ENCODE data around the gene GLUD2. TPM values are rescaled to one million over a fixed set of nuclear protein-coding genes. Genes with fewer than 3 reads are reported as not detected.
"Not testable (repeated sequence)": the region's sequence is repeated elsewhere in the genome, so short reads cannot be mapped to it uniquely, and the experiment has no call there.

GLUD2 gene
- total RNA-seq: 1 to 10 TPM in 2 of 4 donors, under 1 TPM in 2; 0.29 to 5.4 (median 1.1) TPM

DNA sequence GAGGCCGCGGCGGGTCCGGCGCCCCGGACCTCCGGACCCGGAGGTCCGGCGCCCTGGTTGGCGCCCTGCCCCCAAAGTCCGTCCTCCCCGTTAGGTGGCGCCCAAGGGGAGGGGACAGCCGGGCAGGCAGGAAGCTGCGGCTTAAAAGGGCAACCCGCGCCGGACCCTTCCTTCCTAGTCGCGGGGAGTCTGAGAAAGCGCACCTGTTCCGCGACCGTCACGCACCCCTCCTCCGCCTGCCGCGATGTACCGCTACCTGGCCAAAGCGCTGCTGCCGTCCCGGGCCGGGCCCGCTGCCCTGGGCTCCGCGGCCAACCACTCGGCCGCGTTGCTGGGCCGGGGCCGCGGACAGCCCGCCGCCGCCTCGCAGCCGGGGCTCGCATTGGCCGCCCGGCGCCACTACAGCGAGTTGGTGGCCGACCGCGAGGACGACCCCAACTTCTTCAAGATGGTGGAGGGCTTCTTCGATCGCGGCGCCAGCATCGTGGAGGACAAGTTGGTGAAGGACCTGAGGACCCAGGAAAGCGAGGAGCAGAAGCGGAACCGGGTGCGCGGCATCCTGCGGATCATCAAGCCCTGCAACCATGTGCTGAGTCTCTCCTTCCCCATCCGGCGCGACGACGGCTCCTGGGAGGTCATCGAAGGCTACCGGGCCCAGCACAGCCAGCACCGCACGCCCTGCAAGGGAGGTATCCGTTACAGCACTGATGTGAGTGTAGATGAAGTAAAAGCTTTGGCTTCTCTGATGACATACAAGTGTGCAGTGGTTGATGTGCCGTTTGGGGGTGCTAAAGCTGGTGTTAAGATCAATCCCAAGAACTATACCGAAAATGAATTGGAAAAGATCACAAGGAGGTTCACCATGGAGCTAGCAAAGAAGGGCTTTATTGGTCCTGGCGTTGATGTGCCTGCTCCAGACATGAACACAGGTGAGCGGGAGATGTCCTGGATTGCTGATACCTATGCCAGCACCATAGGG is at the start of gene GLUD2:
TSS of gene GLUD2 (plus strand) at position 170 of the 979 bp plus-strand sequence. CDS start at position 245, 75 bp downstream.
- H3K27ac ChIP-seq; H3K9me3 ChIP-seq; H3K36me3 ChIP-seq; H3K4me3 ChIP-seq; H3K4me1 ChIP-seq; intact Hi-C loops (cut with DNase I; ENCODE audit: low total_unique reads); H3K27me3 ChIP-seq; DNase-seq: not testable (repeated sequence)

GRCh38 chrX:120999413-120999812 is 48.0 kb upstream of the GLUD2 start:
- H3K4me1 ChIP-seq: no peaks in the 10 kb centered on the region
- no peaks in the 10 kb centered on the region for H3K9me3 ChIP-seq
- peaks cover 0 to 5% of the 10 kb centered on the region in 2 donors for H3K27me3 ChIP-seq
- intact Hi-C loops (cut with DNase I; ENCODE audit: low total_unique reads): no loop called here
- no peak for DNase-seq
- no peak overlapping the region for H3K4me3 ChIP-seq
- no peak for TF ChIP-seq POLR2A (IDR thresholded peaks at IDR 0.05)
- TF ChIP-seq, protein P1, sequence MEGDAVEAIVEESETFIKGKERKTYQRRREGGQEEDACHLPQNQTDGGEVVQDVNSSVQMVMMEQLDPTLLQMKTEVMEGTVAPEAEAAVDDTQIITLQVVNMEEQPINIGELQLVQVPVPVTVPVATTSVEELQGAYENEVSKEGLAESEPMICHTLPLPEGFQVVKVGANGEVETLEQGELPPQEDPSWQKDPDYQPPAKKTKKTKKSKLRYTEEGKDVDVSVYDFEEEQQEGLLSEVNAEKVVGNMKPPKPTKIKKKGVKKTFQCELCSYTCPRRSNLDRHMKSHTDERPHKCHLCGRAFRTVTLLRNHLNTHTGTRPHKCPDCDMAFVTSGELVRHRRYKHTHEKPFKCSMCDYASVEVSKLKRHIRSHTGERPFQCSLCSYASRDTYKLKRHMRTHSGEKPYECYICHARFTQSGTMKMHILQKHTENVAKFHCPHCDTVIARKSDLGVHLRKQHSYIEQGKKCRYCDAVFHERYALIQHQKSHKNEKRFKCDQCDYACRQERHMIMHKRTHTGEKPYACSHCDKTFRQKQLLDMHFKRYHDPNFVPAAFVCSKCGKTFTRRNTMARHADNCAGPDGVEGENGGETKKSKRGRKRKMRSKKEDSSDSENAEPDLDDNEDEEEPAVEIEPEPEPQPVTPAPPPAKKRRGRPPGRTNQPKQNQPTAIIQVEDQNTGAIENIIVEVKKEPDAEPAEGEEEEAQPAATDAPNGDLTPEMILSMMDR (IDR thresholded peaks at IDR 0.05): no peak
- H3K36me3 ChIP-seq: no peaks in the 10 kb centered on the region
- no peak overlapping the region for H3K27ac ChIP-seq

- intact Hi-C loops (cut with DNase I; ENCODE audit: low total_unique reads): no loop called here
- TF ChIP-seq POLR2A (IDR thresholded peaks at IDR 0.05): no peak
- TF ChIP-seq, protein P1 (IDR thresholded peaks at IDR 0.05): no peak
- no peak overlapping the region for H3K27ac ChIP-seq
- no peaks in the 10 kb centered on the region for H3K4me1 ChIP-seq
- peaks cover 0 to 5% of the 10 kb centered on the region in 2 donors for H3K27me3 ChIP-seq
- H3K36me3 ChIP-seq: no peaks in the 10 kb centered on the region
- no peaks in the 10 kb centered on the region for H3K9me3 ChIP-seq
- DNase-seq: no peak
- H3K4me3 ChIP-seq: no peak overlapping the region
These were observed 46.8 kb upstream of the GLUD2 start for GRCh38 chrX:121000589-121000988.

GRCh38 chrX:121008920-121009319 is 38.5 kb upstream of the GLUD2 start:
- intact Hi-C loops (cut with DNase I; ENCODE audit: low total_unique reads): no loop called here
- Histone ChIP-seq H3K27ac (no peak overlapping the region), H3K4me3 (no peak overlapping the region), H3K36me3 (no peaks in the 10 kb centered on the region), H3K4me1 (no peaks in the 10 kb centered on the region), H3K27me3 (no peaks in the 10 kb centered on the region), H3K9me3 (no peaks in the 10 kb centered on the region)
- TF ChIP-seq, protein P1 (IDR thresholded peaks at IDR 0.05): no peak
- no peak for TF ChIP-seq POLR2A (IDR thresholded peaks at IDR 0.05)
- no peak for DNase-seq

GRCh38 chrX:121009764-121010163 is 37.6 kb upstream of the GLUD2 start:
- Histone ChIP-seq H3K27me3 (no peaks in the 10 kb centered on the region), H3K4me1 (no peaks in the 10 kb centered on the region), H3K36me3 (no peaks in the 10 kb centered on the region), H3K9me3 (no peaks in the 10 kb centered on the region), H3K27ac (no peak overlapping the region), H3K4me3 (no peak overlapping the region)
- TF ChIP-seq, protein P1 (IDR thresholded peaks at IDR 0.05): no peak
- no peak for TF ChIP-seq POLR2A (IDR thresholded peaks at IDR 0.05)
- DNase-seq: no peak
- intact Hi-C loops (cut with DNase I; ENCODE audit: low total_unique reads): no loop called here
